Panc1 (cell line): Measurements from ENCODE around the gene FSD1L. TPM values are rescaled to one million over a fixed set of nuclear protein-coding genes. Genes with fewer than 3 reads are reported as not detected.

Experiments used
- ATAC-seq: fragments of 200-7000 bp; cut with Tn5 transposase; 2 replicates; pipeline ENCODE4 v1.9.1; 2020; ENCODE audit warnings: mild to moderate bottlenecking, moderate library complexity
- BruUV-seq: library from RNA; stranded (reverse); fragments of 400-500 nt; replicated peaks from 2 replicates; lab custom pipeline; 2021; lab: Mats Ljungman, UMichigan
- CTCF ChIA-PET: fragments of 300-600 bp; sonication (Branson Sonifier 250); formaldehyde crosslinking; loops from one replicate; lab custom pipeline; 2022; ENCODE audit warnings: antibody characterized with exemption; lab: Charles Lee
- POLR2A ChIA-PET: fragments of 300-600 bp; sonication (Branson Sonifier 250); formaldehyde crosslinking; loops from one replicate; lab custom pipeline; 2022; ENCODE audit warnings: antibody characterized with exemption; lab: Charles Lee
- DNase-seq: peaks from one replicate; pipeline ENCODE4 v3.0.0-alpha.2; 2010; ENCODE audit warnings: low read depth, low spot score
- H3K27ac ChIP-seq: 2 replicates; pipeline ENCODE4 v1.5.1; 2011; ENCODE audit warnings: mild to moderate bottlenecking, low read length, inconsistent platforms
- H3K27me3 ChIP-seq: fragments of 200-500 bp; sonication (Bioruptor generic); 2 replicates; pipeline ENCODE4 v1.6.0; 2014; ENCODE audit warnings: low read length, inconsistent platforms; ENCODE audit not compliant: control insufficient read depth, insufficient read depth
- H3K36me3 ChIP-seq: fragments of 200-500 bp; sonication (Bioruptor generic); 2 replicates; pipeline ENCODE4 v1.5.1; 2014; ENCODE audit warnings: inconsistent platforms, mild to moderate bottlenecking, low read length, moderate library complexity; ENCODE audit not compliant: control insufficient read depth, insufficient read depth
- H3K4me1 ChIP-seq: 2 replicates; pipeline ENCODE4 v1.5.1; 2011; ENCODE audit warnings: inconsistent platforms, mild to moderate bottlenecking, low read length, moderate library complexity; ENCODE audit not compliant: control insufficient read depth, insufficient read depth
- H3K4me3 ChIP-seq, 2 experiments: 2 replicates each; pipeline ENCODE4 v1.5.1; 2011 to 2012; ENCODE audit warnings: low read depth in 2 of 2, low read length in 2 of 2, mild to moderate bottlenecking in 2 of 2, inconsistent platforms in 1 of 2, moderate library complexity in 1 of 2
- H3K9me3 ChIP-seq: fragments of 200-500 bp; sonication (Bioruptor generic); 2 replicates; pipeline ENCODE4 v1.5.1; 2014; ENCODE audit warnings: low read depth, mild to moderate bottlenecking, inconsistent platforms, low read length, moderate library complexity; ENCODE audit not compliant: control insufficient read depth, insufficient read depth
- POLR2AphosphoS5 ChIP-seq: IDR thresholded peaks from 2 replicates; pipeline ENCODE4 v1.6.1; 2012; ENCODE audit warnings: mild to moderate bottlenecking, low read depth, low read length, moderate library complexity
- REST ChIP-seq, 2 experiments: IDR thresholded peaks; 2 replicates each; pipeline ENCODE4 v1.6.1; 2011 to 2012; ENCODE audit warnings: low read depth in 2 of 2, control low read depth in 1 of 2, low read length in 1 of 2, mild to moderate bottlenecking in 1 of 2, moderate library complexity in 1 of 2; ENCODE audit not compliant: insufficient read depth in 1 of 2
- SIN3A ChIP-seq: IDR thresholded peaks from 2 replicates; pipeline ENCODE4 v1.6.1; 2012; ENCODE audit warnings: low read depth, mild to moderate bottlenecking, low read length, moderate library complexity, borderline replicate concordance; ENCODE audit not compliant: insufficient read depth
- TCF7L2 ChIP-seq: IDR thresholded peaks from 2 replicates; pipeline ENCODE4 v1.6.1; 2011; ENCODE audit warnings: mild to moderate bottlenecking, low read depth, low read length, inconsistent platforms
- in situ Hi-C: cut with HindIII; loops from 2 replicates; pipeline ENCODE4 v1.10.0; 2016; ENCODE audit warnings: low sequenced_read_pairs, low pct_unique_long_range_greater_than_20kb
- intact Hi-C: fragments of 100-400 bp; cut with micrococcal nuclease; formaldehyde crosslinking; loops from one replicate; pipeline ENCODE4 v1.10.0; 2022; ENCODE audit not compliant: unreplicated experiment
- total RNA-seq: library from RNA; stranded (reverse); gene quantifications from one replicate; pipeline ENCODE4 v1.2.1, GENCODE V29; 2021; ENCODE audit not compliant: unreplicated experiment
- TF ChIP-seq, protein P1 (sequence below): fragments of 450-650 bp; IDR thresholded peaks from 2 replicates; pipeline ENCODE4 v1.5.1; 2017; ENCODE audit warnings: mild to moderate bottlenecking

The FSD1L gene
- total RNA-seq, 1 experiment from 2014 or later = 5.1 TPM

DNA sequence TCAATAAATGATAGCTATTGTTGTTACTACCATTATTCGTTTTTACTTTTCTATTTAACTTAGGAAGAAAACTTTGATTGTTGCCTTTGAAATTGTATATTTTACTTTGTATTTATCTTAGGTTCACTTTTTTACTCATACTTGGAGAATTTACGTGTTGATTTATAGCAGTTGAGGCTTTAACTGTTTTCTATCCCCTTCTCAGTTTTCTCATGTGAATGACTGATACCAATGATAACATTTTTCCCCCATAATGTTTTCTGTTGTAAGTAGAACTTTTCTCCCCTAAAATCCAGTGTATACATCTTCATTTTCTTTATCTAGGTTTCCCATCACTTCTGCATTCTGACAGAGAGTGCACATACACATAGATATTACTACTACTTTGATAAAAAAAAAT, 54.4 kb downstream of the FSD1L start:
- intact Hi-C loops = no loop called here
- H3K4me1 ChIP-seq = no peaks in the 10 kb centered on the region
- H3K27ac ChIP-seq = no peak overlapping the region
- DNase-seq (no peak), ATAC-seq (no peak)
- no peaks in the 10 kb centered on the region for H3K27me3 ChIP-seq
- ChIA-PET CTCF (no interaction called here), POLR2A (no interaction called here)
- BruUV-seq = no TSS peak
- in situ Hi-C loops = no loop called here
- H3K4me3 ChIP-seq = no peak overlapping the region
- H3K36me3 ChIP-seq = no peaks in the 10 kb centered on the region; the same call in 1 of the 2 replicates
- TF ChIP-seq, protein P1, sequence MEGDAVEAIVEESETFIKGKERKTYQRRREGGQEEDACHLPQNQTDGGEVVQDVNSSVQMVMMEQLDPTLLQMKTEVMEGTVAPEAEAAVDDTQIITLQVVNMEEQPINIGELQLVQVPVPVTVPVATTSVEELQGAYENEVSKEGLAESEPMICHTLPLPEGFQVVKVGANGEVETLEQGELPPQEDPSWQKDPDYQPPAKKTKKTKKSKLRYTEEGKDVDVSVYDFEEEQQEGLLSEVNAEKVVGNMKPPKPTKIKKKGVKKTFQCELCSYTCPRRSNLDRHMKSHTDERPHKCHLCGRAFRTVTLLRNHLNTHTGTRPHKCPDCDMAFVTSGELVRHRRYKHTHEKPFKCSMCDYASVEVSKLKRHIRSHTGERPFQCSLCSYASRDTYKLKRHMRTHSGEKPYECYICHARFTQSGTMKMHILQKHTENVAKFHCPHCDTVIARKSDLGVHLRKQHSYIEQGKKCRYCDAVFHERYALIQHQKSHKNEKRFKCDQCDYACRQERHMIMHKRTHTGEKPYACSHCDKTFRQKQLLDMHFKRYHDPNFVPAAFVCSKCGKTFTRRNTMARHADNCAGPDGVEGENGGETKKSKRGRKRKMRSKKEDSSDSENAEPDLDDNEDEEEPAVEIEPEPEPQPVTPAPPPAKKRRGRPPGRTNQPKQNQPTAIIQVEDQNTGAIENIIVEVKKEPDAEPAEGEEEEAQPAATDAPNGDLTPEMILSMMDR = no peak
- TF ChIP-seq SIN3A = no peak
- TF ChIP-seq POLR2AphosphoS5 = no peak
- no peak for TF ChIP-seq REST (IDR thresholded peaks at IDR 0.05; ENCODE audit: insufficient read depth in 1 of 2, low read depth in 2 of 2, low read length in 1 of 2)
- TF ChIP-seq TCF7L2 = no peak
- no peaks in the 10 kb centered on the region for H3K9me3 ChIP-seq

DNA sequence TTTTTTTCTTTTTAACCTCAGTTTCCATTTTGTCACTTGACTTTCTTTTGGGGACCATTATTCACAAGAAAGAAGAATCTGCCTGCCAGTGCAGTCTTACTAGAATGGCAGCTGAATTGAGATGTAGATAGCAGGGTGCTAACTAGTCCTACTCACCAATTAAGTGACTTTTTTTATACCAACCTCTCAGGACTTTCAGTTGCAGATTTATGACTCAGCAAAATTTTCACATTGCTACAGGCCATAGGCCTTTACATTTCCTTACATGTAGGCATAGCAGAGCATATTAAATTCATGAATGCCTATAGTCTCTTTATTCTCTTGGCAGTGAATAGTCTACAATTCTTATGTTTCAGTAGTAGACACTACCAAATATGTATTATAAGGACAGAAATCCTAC, 56.0 kb downstream of the FSD1L start:
- Histone ChIP-seq H3K4me1 (no peaks in the 10 kb centered on the region), H3K4me3 (no peak overlapping the region), H3K36me3 (no peaks in the 10 kb centered on the region; the same call in 1 of the 2 replicates), H3K27me3 (no peaks in the 10 kb centered on the region), H3K27ac (no peak overlapping the region), H3K9me3 (no peaks in the 10 kb centered on the region)
- no peak for TF ChIP-seq POLR2AphosphoS5
- TF ChIP-seq SIN3A = no peak
- TF ChIP-seq, protein P1 = no peak
- TF ChIP-seq REST (IDR thresholded peaks at IDR 0.05; ENCODE audit: insufficient read depth in 1 of 2, low read depth in 2 of 2, low read length in 1 of 2) = no peak
- no peak for TF ChIP-seq TCF7L2
- ChIA-PET CTCF (no interaction called here), POLR2A (no interaction called here)
- intact Hi-C loops = no loop called here
- ATAC-seq = no peak
- no peak for DNase-seq
- BruUV-seq = no TSS peak
- in situ Hi-C loops = no loop called here
